GM12875 (cell line): ENCODE results near the gene PKP2.
"Not testable (repeated sequence)": the region's sequence is repeated elsewhere in the genome, so short reads cannot be mapped to it uniquely, and the experiment has no call there.

Source experiments
- H3K4me3 ChIP-seq: one replicate; pipeline ENCODE4 v1.5.1; 2011; ENCODE audit warnings: low read depth, low read length, control low read depth
- TF ChIP-seq, protein P1 (sequence below): IDR thresholded peaks from 2 replicates; pipeline ENCODE4 v1.5.1; 2011; ENCODE audit warnings: low read depth, mild to moderate bottlenecking, control low read depth, inconsistent platforms, low read length, moderate library complexity, borderline replicate concordance; ENCODE audit not compliant: insufficient read depth

PKP2 gene

DNA sequence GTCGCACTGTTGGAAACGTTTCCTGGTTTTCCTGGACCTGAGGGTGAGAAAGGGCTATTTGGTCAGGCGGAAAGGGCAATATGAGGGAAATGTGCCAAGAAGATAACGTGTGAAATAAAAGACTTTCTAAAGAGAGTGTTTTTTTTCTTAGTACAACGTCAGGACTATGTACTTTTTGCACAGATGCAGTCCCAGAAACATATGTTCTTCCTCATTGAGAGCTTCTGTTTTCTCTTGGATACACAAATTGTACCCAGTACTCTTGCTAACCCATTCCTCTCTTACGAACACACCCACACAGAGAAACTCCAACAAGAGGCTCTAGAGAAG is 669 bp upstream of the PKP2 start:
- H3K4me3 ChIP-seq, result no peak overlapping the region

DNA sequence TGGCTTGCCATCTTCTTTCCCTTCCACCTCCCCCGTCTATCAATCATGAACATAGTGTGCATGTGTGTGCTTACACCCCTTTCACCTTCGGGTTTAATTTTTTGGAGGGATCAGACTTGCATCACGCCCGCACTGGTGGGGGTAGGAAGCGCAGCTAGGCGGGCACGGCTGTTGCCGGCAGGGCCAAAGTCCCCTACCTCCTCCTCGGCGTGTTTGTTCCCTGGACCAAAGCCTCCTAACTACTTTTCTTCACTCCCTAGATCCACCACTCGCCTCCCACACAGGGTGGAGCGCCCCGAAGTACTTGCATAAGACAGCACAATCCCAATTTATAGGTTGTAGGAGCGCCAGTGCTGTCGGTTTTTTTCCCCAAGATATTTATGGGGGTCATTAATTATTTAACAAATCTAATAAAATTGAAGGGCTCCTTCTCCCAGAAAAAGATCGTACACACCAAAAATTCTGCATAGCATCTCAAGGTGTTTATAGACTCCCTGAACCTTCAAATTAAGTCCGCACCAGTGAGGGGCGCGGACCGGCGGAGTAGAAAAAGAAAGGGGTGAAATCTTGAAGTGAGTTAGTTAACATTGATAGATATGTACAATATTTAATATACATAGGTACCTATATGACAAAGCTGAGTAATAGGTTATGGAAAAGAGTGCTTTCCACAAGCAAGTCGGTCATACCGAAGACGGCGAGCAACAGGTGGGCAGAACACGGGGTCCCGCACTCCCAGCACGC is 717 bp downstream of the PKP2 start:
- TF ChIP-seq, protein P1, sequence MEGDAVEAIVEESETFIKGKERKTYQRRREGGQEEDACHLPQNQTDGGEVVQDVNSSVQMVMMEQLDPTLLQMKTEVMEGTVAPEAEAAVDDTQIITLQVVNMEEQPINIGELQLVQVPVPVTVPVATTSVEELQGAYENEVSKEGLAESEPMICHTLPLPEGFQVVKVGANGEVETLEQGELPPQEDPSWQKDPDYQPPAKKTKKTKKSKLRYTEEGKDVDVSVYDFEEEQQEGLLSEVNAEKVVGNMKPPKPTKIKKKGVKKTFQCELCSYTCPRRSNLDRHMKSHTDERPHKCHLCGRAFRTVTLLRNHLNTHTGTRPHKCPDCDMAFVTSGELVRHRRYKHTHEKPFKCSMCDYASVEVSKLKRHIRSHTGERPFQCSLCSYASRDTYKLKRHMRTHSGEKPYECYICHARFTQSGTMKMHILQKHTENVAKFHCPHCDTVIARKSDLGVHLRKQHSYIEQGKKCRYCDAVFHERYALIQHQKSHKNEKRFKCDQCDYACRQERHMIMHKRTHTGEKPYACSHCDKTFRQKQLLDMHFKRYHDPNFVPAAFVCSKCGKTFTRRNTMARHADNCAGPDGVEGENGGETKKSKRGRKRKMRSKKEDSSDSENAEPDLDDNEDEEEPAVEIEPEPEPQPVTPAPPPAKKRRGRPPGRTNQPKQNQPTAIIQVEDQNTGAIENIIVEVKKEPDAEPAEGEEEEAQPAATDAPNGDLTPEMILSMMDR, result no peak
- H3K4me3 ChIP-seq, result peak overlapping the region; percentile 18

More for the DNA sequence above, 669 bp upstream of the PKP2 start:
- TF ChIP-seq, protein P1, result no peak

DNA sequence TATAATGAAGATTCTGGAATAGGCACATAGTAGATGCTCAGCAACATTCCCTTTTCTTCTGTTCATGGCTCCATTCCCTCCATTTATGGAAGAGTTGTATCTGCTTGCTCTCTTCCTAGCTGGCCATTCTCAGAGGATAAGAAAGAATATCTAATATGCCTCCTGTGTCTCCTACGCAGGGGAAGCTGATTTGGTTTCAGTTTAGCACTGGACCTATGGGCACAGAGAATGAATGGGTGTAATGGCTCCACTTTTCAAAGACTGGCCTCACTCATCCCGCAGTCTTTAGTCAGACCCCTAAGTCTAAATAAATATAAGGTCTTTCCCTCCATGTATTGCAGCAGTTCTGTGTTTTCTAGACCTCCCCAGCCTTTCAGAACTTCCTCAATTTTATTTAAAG is 2.0 kb downstream of the PKP2 start:
- no peak overlapping the region for H3K4me3 ChIP-seq
- TF ChIP-seq, protein P1, result no peak

DNA sequence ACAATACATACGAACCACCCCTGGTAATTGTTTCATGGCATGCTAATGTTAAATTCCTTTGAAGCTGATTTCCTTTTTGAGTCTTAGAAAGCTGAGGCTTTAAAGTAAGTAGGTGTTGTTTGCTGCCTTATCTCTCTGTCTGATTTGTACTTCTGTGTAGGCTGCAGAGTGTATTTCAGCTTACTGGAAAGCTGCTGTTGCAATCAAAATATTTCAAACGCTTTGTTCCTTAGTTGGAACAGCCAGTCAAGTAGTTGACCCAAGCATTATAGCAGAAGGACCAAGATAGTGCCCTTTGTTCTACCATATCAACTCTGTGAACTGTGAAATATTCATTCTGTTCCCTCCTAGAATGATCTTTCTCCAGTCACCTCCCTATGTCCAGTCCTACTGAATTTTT is 3.1 kb downstream of the PKP2 start:
- TF ChIP-seq, protein P1, result no peak
- H3K4me3 ChIP-seq, result no peak overlapping the region

DNA sequence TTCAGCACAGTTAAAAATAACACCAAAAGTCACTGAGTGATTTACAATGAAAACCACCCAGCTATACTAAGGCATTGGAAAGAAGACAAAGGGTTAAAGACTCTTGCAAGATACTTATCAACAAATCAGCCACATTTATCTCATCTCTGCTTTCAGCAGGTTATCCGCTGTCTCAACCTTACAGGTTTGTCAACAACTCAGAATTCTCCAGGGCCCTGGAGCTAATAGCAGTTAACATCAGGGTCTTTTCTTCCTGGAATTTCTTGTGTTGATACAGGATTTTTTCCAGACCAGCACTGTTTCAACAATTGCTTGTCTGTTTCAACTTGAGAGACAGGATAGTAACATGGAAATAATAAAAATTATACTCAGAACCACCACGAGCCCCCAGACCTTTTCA is 3.5 kb downstream of the PKP2 start:
- H3K4me3 ChIP-seq, result no peak overlapping the region
- TF ChIP-seq, protein P1, result no peak

DNA sequence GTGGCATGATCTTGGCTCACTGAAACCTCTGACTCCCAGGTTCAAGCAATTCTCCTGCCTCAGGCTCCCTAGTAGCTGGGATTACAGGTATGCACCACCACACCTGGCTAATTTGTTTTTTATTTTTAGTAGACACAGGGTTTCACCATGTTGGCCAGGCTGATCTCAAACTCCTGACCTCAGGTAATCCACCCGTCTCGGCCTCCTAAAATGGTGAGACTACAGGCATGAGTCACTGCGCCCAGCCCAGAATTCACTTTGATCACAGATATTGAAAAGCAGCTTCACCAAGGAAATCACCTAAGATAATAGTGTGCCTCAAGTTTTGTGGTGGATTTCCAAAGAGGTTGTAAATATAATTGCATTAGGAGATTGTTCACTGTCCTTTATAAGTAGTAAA is 4.2 kb downstream of the PKP2 start:
- H3K4me3 ChIP-seq, result not testable (repeated sequence)

DNA sequence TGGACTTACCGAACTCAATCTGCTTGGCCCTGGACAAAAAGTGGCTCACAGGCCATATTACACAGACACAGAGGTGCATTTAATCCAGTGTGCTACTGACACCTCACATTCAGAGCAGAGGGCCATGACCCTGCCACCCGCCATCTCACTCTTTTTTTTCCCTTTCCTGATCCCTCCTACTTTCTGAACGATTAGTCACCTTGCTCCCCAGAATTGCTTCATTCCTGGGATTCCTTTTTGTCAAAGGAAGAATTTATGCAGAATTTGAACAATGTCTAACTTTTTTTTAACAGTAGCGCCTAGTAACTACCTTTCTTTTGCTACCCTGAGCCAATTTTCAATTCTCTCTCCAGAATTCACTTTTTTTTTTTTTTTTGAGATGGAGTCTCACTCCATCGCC is 4.6 kb downstream of the PKP2 start:
- TF ChIP-seq, protein P1, result no peak
- no peak overlapping the region for H3K4me3 ChIP-seq
